Measurements from ENCODE around the gene FHDC1. TPM values are rescaled to one million over a fixed set of nuclear protein-coding genes. Genes with fewer than 3 reads are reported as not detected.

FHDC1 gene
- total RNA-seq, 1 experiment from 2014 or later = 0.21 TPM

DNA sequence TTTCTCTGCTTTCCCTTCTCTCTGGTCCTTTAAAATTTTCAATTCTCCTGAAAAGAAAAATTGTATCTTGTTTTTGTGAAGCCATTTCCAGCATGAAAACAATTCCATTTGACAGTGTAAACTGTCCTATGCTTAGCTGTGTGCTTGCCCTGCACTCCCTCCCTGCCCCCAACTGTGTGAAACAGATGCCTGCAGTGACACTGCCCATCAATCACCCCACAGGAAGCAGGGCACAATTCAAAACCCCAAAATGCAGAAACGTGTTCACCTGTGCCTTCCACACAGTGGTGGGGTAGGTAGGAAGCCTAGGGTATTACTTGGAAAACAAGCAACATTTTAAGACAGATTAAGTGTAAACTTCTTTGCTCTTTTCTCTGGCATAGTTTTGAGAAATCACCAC lies 6.2 kb upstream of the FHDC1 start:
- Histone ChIP-seq H3K4me3 (ENCODE audit: low read depth in 2 of 2, low read length in 2 of 2) (no peak overlapping the region), H3K36me3 (ENCODE audit: control insufficient read depth, insufficient read depth, low read length) (no peaks in the 10 kb centered on the region), H3K9me3 (ENCODE audit: control insufficient read depth, insufficient read depth, low read depth, low read length) (no peaks in the 10 kb centered on the region), H3K4me1 (ENCODE audit: control insufficient read depth, insufficient read depth, low read length) (no peaks in the 10 kb centered on the region), H3K27ac (ENCODE audit: low read length) (no peak overlapping the region), H3K27me3 (ENCODE audit: control insufficient read depth, insufficient read depth, low read length) (no peaks in the 10 kb centered on the region)
- CTCF ChIA-PET = no interaction called here
- no TSS peak for BruUV-seq (replicated peaks)
- intact Hi-C loops (cut with micrococcal nuclease; ENCODE audit: unreplicated experiment) (no loop called here), in situ Hi-C loops (cut with HindIII; ENCODE audit: low pct_unique_long_range_greater_than_20kb, low sequenced_read_pairs) (no loop called here)
- ATAC-seq (no peak), DNase-seq (ENCODE audit: low read depth, low spot score) (no peak)
- POLR2A ChIA-PET = no interaction called here
- TF ChIP-seq, protein P1, sequence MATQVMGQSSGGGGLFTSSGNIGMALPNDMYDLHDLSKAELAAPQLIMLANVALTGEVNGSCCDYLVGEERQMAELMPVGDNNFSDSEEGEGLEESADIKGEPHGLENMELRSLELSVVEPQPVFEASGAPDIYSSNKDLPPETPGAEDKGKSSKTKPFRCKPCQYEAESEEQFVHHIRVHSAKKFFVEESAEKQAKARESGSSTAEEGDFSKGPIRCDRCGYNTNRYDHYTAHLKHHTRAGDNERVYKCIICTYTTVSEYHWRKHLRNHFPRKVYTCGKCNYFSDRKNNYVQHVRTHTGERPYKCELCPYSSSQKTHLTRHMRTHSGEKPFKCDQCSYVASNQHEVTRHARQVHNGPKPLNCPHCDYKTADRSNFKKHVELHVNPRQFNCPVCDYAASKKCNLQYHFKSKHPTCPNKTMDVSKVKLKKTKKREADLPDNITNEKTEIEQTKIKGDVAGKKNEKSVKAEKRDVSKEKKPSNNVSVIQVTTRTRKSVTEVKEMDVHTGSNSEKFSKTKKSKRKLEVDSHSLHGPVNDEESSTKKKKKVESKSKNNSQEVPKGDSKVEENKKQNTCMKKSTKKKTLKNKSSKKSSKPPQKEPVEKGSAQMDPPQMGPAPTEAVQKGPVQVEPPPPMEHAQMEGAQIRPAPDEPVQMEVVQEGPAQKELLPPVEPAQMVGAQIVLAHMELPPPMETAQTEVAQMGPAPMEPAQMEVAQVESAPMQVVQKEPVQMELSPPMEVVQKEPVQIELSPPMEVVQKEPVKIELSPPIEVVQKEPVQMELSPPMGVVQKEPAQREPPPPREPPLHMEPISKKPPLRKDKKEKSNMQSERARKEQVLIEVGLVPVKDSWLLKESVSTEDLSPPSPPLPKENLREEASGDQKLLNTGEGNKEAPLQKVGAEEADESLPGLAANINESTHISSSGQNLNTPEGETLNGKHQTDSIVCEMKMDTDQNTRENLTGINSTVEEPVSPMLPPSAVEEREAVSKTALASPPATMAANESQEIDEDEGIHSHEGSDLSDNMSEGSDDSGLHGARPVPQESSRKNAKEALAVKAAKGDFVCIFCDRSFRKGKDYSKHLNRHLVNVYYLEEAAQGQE (IDR thresholded peaks at IDR 0.05; ENCODE audit: insufficient read depth in 1 of 2, low read depth in 2 of 2, low read length in 1 of 2) = no peak
- TF ChIP-seq POLR2AphosphoS5 (IDR thresholded peaks at IDR 0.05; ENCODE audit: low read depth, low read length) (no peak), SIN3A (IDR thresholded peaks at IDR 0.05; ENCODE audit: borderline replicate concordance, insufficient read depth, low read depth, low read length) (no peak), TCF7L2 (IDR thresholded peaks at IDR 0.05; ENCODE audit: low read depth, low read length) (no peak)
- TF ChIP-seq, protein P2, sequence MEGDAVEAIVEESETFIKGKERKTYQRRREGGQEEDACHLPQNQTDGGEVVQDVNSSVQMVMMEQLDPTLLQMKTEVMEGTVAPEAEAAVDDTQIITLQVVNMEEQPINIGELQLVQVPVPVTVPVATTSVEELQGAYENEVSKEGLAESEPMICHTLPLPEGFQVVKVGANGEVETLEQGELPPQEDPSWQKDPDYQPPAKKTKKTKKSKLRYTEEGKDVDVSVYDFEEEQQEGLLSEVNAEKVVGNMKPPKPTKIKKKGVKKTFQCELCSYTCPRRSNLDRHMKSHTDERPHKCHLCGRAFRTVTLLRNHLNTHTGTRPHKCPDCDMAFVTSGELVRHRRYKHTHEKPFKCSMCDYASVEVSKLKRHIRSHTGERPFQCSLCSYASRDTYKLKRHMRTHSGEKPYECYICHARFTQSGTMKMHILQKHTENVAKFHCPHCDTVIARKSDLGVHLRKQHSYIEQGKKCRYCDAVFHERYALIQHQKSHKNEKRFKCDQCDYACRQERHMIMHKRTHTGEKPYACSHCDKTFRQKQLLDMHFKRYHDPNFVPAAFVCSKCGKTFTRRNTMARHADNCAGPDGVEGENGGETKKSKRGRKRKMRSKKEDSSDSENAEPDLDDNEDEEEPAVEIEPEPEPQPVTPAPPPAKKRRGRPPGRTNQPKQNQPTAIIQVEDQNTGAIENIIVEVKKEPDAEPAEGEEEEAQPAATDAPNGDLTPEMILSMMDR (IDR thresholded peaks at IDR 0.05) = no peak

DNA sequence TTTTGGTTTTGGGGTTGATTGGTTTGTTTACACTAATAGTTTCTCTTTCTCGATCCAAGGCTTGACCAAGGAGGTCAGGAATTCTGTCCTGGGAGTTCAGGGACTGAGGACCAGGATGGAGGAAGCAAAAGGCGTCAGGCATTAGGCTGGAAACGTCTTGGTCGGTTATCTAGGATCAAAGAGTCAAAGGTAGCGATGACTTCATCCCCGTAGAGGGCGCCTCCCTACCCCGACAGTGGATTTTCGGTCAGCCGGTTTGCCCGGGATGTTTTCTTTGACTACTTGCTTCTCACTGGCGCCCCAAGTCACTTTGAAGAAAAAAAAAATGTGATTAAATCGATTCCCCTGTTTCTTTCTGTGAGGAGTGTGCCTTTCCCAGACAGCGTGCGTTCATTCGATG lies 980 bp upstream of the FHDC1 start:
- TF ChIP-seq, protein P1 (IDR thresholded peaks at IDR 0.05; ENCODE audit: insufficient read depth in 1 of 2, low read depth in 2 of 2, low read length in 1 of 2) = no peak
- TF ChIP-seq POLR2AphosphoS5 (IDR thresholded peaks at IDR 0.05; ENCODE audit: low read depth, low read length) (no peak), TCF7L2 (IDR thresholded peaks at IDR 0.05; ENCODE audit: low read depth, low read length) (no peak), SIN3A (IDR thresholded peaks at IDR 0.05; ENCODE audit: borderline replicate concordance, insufficient read depth, low read depth, low read length) (no peak)
- TF ChIP-seq, protein P2 (IDR thresholded peaks at IDR 0.05) = no peak; the same call in 1 of the 2 replicates
- BruUV-seq (replicated peaks) = no TSS peak
- ChIA-PET POLR2A (no interaction called here), CTCF (interaction anchor here (0.6 to 1.7 kb wide), 2 partner anchors 193 to 218 kb away, joined by 5 to 9 read pairs; no protein-coding TSS in a partner anchor)
- Histone ChIP-seq H3K27ac (ENCODE audit: low read length) (no peak overlapping the region), H3K27me3 (ENCODE audit: control insufficient read depth, insufficient read depth, low read length) (peaks cover 3% of the 10 kb centered on the region; the same call in 1 of the 2 replicates), H3K4me3 (ENCODE audit: low read depth in 2 of 2, low read length in 2 of 2) (no peak overlapping the region), H3K9me3 (ENCODE audit: control insufficient read depth, insufficient read depth, low read depth, low read length) (no peaks in the 10 kb centered on the region), H3K4me1 (ENCODE audit: control insufficient read depth, insufficient read depth, low read length) (no peaks in the 10 kb centered on the region), H3K36me3 (ENCODE audit: control insufficient read depth, insufficient read depth, low read length) (no peaks in the 10 kb centered on the region)
- DNase-seq (ENCODE audit: low read depth, low spot score) (no peak), ATAC-seq (no peak)
- intact Hi-C loops (cut with micrococcal nuclease; ENCODE audit: unreplicated experiment) = no loop called here
- in situ Hi-C loops (cut with HindIII; ENCODE audit: low pct_unique_long_range_greater_than_20kb, low sequenced_read_pairs) = no loop called here
